Pons (tissue), 1 donor: ENCODE data around the gene GID8.

Source experiments
- DNase-seq: peaks from one replicate; pipeline ENCODE4 v3.0.0-alpha.2; 2016; ENCODE audit warnings: low spot score

GID8 gene

GRCh38 chr20:62970307-62971210 lies 32.6 kb downstream of the GID8 start:
- DNase-seq, result no peak

GRCh38 chr20:62971211-62971949 lies 33.4 kb downstream of the GID8 start:
- no peak for DNase-seq

GRCh38 chr20:62971950-62972844 lies 34.2 kb downstream of the GID8 start:
- DNase-seq, result peak; percentile 55

GRCh38 chr20:62972845-62973745 lies 35.1 kb downstream of the GID8 start:
- no peak for DNase-seq

- DNase-seq, result no peak
Measured at GRCh38 chr20:62975251-62975760, 37.4 kb downstream of the GID8 start.

GRCh38 chr20:62975812-62976508 lies 38.0 kb downstream of the GID8 start:
- no peak for DNase-seq

- DNase-seq, result no peak
Measured at GRCh38 chr20:62976886-62977285, 38.9 kb downstream of the GID8 start.

GRCh38 chr20:62977613-62978560 lies 39.9 kb downstream of the GID8 start:
- DNase-seq, result no peak

GRCh38 chr20:62978561-62978943 lies 40.6 kb downstream of the GID8 start:
- DNase-seq, result no peak

GRCh38 chr20:62979310-62979709 lies 41.4 kb downstream of the GID8 start:
- DNase-seq, result no peak

GRCh38 chr20:62979876-62980373 lies 42.0 kb downstream of the GID8 start:
- DNase-seq, result no peak

GRCh38 chr20:62980380-62980960 lies 42.5 kb downstream of the GID8 start:
- DNase-seq, result no peak

- DNase-seq, result no peak
Measured at GRCh38 chr20:62980970-62981369, 43.0 kb downstream of the GID8 start.

GRCh38 chr20:62982124-62983075 lies 44.5 kb downstream of the GID8 start:
- DNase-seq, result no peak

- DNase-seq, result no peak
Measured at GRCh38 chr20:62983210-62983609, 45.3 kb downstream of the GID8 start.

GRCh38 chr20:62984666-62985443 lies 46.9 kb downstream of the GID8 start:
- peak; percentile 14 for DNase-seq

GRCh38 chr20:62985444-62985778 lies 47.5 kb downstream of the GID8 start:
- no peak for DNase-seq
